ENCODE data around the gene NOP53. TPM values are rescaled to one million over a fixed set of nuclear protein-coding genes. Genes with fewer than 3 reads are reported as not detected.

NOP53 gene
- total and polyA plus RNA-seq, 2 experiments from 2014 or later = 167 to 192 TPM

GRCh38 chr19:47796785-47797184, 51.4 kb downstream of the NOP53 start:
- no peaks in the 10 kb centered on the region; the same call in 2 of the 3 replicates for H3K36me3 Mint-ChIP-seq (ENCODE audit: low read depth)
- H3K9me2 ChIP-seq (ENCODE audit: insufficient read depth) = no peaks in the 10 kb centered on the region
- TF ChIP-seq ETS1 (IDR thresholded peaks at IDR 0.05) (no peak), NANOG (IDR thresholded peaks at IDR 0.05; ENCODE audit: borderline replicate concordance) (no peak), EZH2 (IDR thresholded peaks at IDR 0.05; ENCODE audit: low read depth, unreplicated experiment) (no peak), CREB1 (CRISPR knock-in tag; IDR thresholded peaks at IDR 0.05; ENCODE audit: low read depth) (no peak), STAT1 (IDR thresholded peaks at IDR 0.05; ENCODE audit: unreplicated experiment) (no peak), ZNF114 (CRISPR knock-in tag; IDR thresholded peaks at IDR 0.05) (no peak), EZH2phosphoT487 (IDR thresholded peaks at IDR 0.05; ENCODE audit: unreplicated experiment) (no peak)
- H3K27me3 ChIP-seq (ENCODE audit: insufficient read depth) = no peaks in the 10 kb centered on the region
- no peak overlapping the region for H3K27ac ChIP-seq (ENCODE audit: low read depth)
- DNase-seq (ENCODE audit: low spot score) (no peak), ATAC-seq (no peak)
- peaks cover 2% of the 10 kb centered on the region for H3K27me3 Mint-ChIP-seq (ENCODE audit: insufficient read depth, low read depth, poor library complexity)
- H3K36me3 ChIP-seq (ENCODE audit: insufficient read depth) = no peaks in the 10 kb centered on the region
- no peak overlapping the region for H3K4me3 ChIP-seq
- H3F3A ChIP-seq (replicated peaks; ENCODE audit: low read depth) = no peaks in the 10 kb centered on the region
- H2AFZ ChIP-seq = no peak overlapping the region
- H3K4me1 Mint-ChIP-seq = no peaks in the 10 kb centered on the region
- H3K79me2 ChIP-seq (replicated peaks; ENCODE audit: insufficient read depth) = no peaks in the 10 kb centered on the region
- H4K20me1 ChIP-seq (replicated peaks; ENCODE audit: insufficient read depth) = no peaks in the 10 kb centered on the region
- H3K4me3 Mint-ChIP-seq = no peak overlapping the region
- no peak overlapping the region for H3K27ac Mint-ChIP-seq
- H3K9me3 Mint-ChIP-seq = peaks cover 14% of the 10 kb centered on the region; the same call in 2 of the 3 replicates
- H3K4me2 ChIP-seq = no peak overlapping the region
- no peaks in the 10 kb centered on the region for H3K4me1 ChIP-seq (ENCODE audit: insufficient read depth)

- Histone ChIP-seq H3K4me1 (ENCODE audit: insufficient read depth) (no peaks in the 10 kb centered on the region), H3F3A (replicated peaks; ENCODE audit: low read depth) (no peaks in the 10 kb centered on the region), H3K36me3 (ENCODE audit: insufficient read depth) (no peaks in the 10 kb centered on the region), H3K79me2 (replicated peaks; ENCODE audit: insufficient read depth) (no peaks in the 10 kb centered on the region), H3K4me2 (no peak overlapping the region), H3K27me3 (ENCODE audit: insufficient read depth) (no peaks in the 10 kb centered on the region), H4K20me1 (replicated peaks; ENCODE audit: insufficient read depth) (no peaks in the 10 kb centered on the region), H2AFZ (peak overlapping the region; percentile 78; the same call in 1 of the 2 replicates), H3K4me3 (no peak overlapping the region), H3K9me2 (ENCODE audit: insufficient read depth) (no peaks in the 10 kb centered on the region), H3K27ac (ENCODE audit: low read depth) (no peak overlapping the region)
- H3K4me1 Mint-ChIP-seq = no peaks in the 10 kb centered on the region
- H3K27me3 Mint-ChIP-seq (ENCODE audit: insufficient read depth, low read depth, poor library complexity) = peaks cover 2% of the 10 kb centered on the region
- no peaks in the 10 kb centered on the region; the same call in 2 of the 3 replicates for H3K36me3 Mint-ChIP-seq (ENCODE audit: low read depth)
- no peak overlapping the region for H3K27ac Mint-ChIP-seq
- no peak overlapping the region for H3K4me3 Mint-ChIP-seq
- DNase-seq (ENCODE audit: low spot score) = no peak
- no peak for ATAC-seq
- H3K9me3 Mint-ChIP-seq = peaks cover 6% of the 10 kb centered on the region; the same call in 2 of the 3 replicates
- TF ChIP-seq CTCF (conservative IDR thresholded peaks at IDR 0.05; ENCODE audit: low read depth in 2 of 2) (no peak), ZNF331 (CRISPR knock-in tag; IDR thresholded peaks at IDR 0.05; ENCODE audit: low read depth) (no peak), POLR2AphosphoS5 (IDR thresholded peaks at IDR 0.05; ENCODE audit: low read depth) (no peak), ETS1 (IDR thresholded peaks at IDR 0.05) (no peak)
These were observed 52.9 kb downstream of the NOP53 start for GRCh38 chr19:47797996-47798903.
